A673 (cell line): ENCODE measurements around the gene UGT1A9. TPM values are rescaled to one million over a fixed set of nuclear protein-coding genes. Genes with fewer than 3 reads are reported as not detected.

Source experiments
- BruUV-seq: library from RNA; stranded (reverse); fragments of 400-500 nt; replicated peaks from 2 replicates; lab custom pipeline; 2021; lab: Mats Ljungman, UMichigan
- CTCF ChIA-PET: fragments of 300-600 bp; sonication (Branson Sonifier 250); formaldehyde crosslinking; loops from one replicate; lab custom pipeline; 2022; ENCODE audit warnings: antibody characterized with exemption; lab: Charles Lee
- POLR2A ChIA-PET: fragments of 300-600 bp; sonication (Branson Sonifier 250); formaldehyde crosslinking; loops from one replicate; lab custom pipeline; 2022; ENCODE audit warnings: antibody characterized with exemption; ENCODE audit not compliant: low non-redundant PET; lab: Charles Lee
- DNase-seq: peaks from one replicate; pipeline ENCODE4 v3.0.0-alpha.2; 2015; ENCODE audit warnings: low spot score
- H3K27ac ChIP-seq: fragments of 200-600 bp; sonication (generic); 2 replicates; pipeline ENCODE4 v1.5.1; 2016; ENCODE audit warnings: mixed run types, low read depth, mild to moderate bottlenecking, mixed read lengths, antibody characterized with exemption, low read length; ENCODE audit not compliant: poor library complexity, severe bottlenecking
- H3K27me3 ChIP-seq: fragments of 200-600 bp; sonication (generic); replicated peaks from 2 replicates; pipeline ENCODE4 v1.6.1; 2017; ENCODE audit warnings: mixed run types, low read depth, mild to moderate bottlenecking, mixed read lengths, antibody characterized with exemption, low read length; ENCODE audit not compliant: insufficient read depth, poor library complexity
- H3K36me3 ChIP-seq: fragments of 200-600 bp; sonication (generic); 2 replicates; pipeline ENCODE4 v1.6.1; 2016; ENCODE audit warnings: mixed run types, mild to moderate bottlenecking, mixed read lengths, antibody characterized with exemption, low read length; ENCODE audit not compliant: insufficient read depth, poor library complexity, severe bottlenecking
- H3K4me1 ChIP-seq: fragments of 200-600 bp; sonication (generic); 2 replicates; pipeline ENCODE4 v1.6.1; 2017; ENCODE audit warnings: mixed run types, mild to moderate bottlenecking, mixed read lengths, antibody characterized with exemption, low read length; ENCODE audit not compliant: insufficient read depth, poor library complexity, severe bottlenecking
- H3K4me3 ChIP-seq: fragments of 200-600 bp; sonication (generic); 2 replicates; pipeline ENCODE4 v1.5.1; 2016; ENCODE audit warnings: low read depth, mixed run types, mild to moderate bottlenecking, mixed read lengths, low read length; ENCODE audit not compliant: poor library complexity, severe bottlenecking
- H3K9me3 ChIP-seq: fragments of 200-600 bp; sonication (generic); 2 replicates; pipeline ENCODE4 v1.6.1; 2016; ENCODE audit warnings: mixed run types, low read depth, mild to moderate bottlenecking, mixed read lengths, antibody characterized with exemption, low read length; ENCODE audit not compliant: poor library complexity, severe bottlenecking
- CTCF ChIP-seq: fragments of 300-800, 200-600 bp; sonication (generic); conservative IDR thresholded peaks from 2 replicates; pipeline ENCODE4 v1.5.1; 2017; ENCODE audit warnings: low read depth, mild to moderate bottlenecking, antibody characterized with exemption, low read length, moderate library complexity, mixed read lengths
- EZH2 ChIP-seq: fragments of 200-600 bp; sonication (generic); IDR thresholded peaks from 2 replicates; pipeline ENCODE4 v1.6.1; 2017; ENCODE audit warnings: borderline replicate concordance, low read depth, mild to moderate bottlenecking, mixed read lengths, antibody characterized with exemption, low read length; ENCODE audit not compliant: poor library complexity, severe bottlenecking
- intact Hi-C: fragments of 100-400 bp; cut with micrococcal nuclease; formaldehyde crosslinking; loops from one replicate; pipeline ENCODE4 v1.10.0; 2022; ENCODE audit not compliant: unreplicated experiment
- total RNA-seq: library from RNA; stranded (reverse); gene quantifications from 2 replicates; pipeline ENCODE4 v1.2.3, GENCODE V29; 2021

The UGT1A9 gene
- total RNA-seq, 1 experiment from 2014 or later = not detected

- Histone ChIP-seq H3K4me3 (no peak overlapping the region), H3K36me3 (no peaks in the 10 kb centered on the region), H3K4me1 (no peaks in the 10 kb centered on the region), H3K27me3 (no peaks in the 10 kb centered on the region), H3K27ac (no peak overlapping the region), H3K9me3 (no peaks in the 10 kb centered on the region)
- intact Hi-C loops = no loop called here
- TF ChIP-seq EZH2 (no peak), CTCF (no peak)
- no TSS peak for BruUV-seq
- CTCF ChIA-PET = no interaction called here
- DNase-seq = peak; percentile 21
- POLR2A ChIA-PET = no interaction called here
Observed at GRCh38 chr2:233764264-233764663, 92.6 kb downstream of the UGT1A9 start.

DNA sequence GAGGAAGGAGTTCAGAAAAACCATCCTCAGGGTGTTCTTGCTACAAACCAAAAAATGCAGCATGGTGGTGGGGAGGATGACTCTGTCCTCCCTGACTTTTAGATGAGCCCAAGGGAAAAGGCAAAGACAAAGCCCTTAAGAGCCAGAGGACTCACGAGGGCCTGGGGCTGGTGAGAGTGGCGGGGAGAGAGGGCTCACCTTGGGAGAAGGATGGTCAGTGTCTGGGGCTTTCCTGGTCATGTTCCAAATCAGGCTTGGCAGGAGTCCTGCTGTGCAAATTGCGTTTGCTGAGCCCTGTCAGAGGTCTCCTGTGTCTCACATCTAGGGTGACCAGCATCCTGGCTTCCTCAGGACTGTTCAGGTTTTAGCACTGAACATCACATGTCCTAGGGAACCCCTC is 93.1 kb downstream of the UGT1A9 start:
- Histone ChIP-seq H3K9me3 (no peaks in the 10 kb centered on the region), H3K27ac (no peak overlapping the region), H3K4me1 (no peaks in the 10 kb centered on the region), H3K36me3 (no peaks in the 10 kb centered on the region), H3K27me3 (no peaks in the 10 kb centered on the region), H3K4me3 (no peak overlapping the region)
- TF ChIP-seq EZH2 (no peak), CTCF (no peak)
- BruUV-seq = no TSS peak
- CTCF ChIA-PET = no interaction called here
- POLR2A ChIA-PET = no interaction called here
- intact Hi-C loops = no loop called here
- no peak for DNase-seq

GRCh38 chr2:233766416-233766815 is 94.7 kb downstream of the UGT1A9 start:
- BruUV-seq = no TSS peak
- intact Hi-C loops = no loop called here
- CTCF ChIA-PET = no interaction called here
- DNase-seq = no peak
- no peaks in the 10 kb centered on the region for H3K4me1 ChIP-seq
- H3K27ac ChIP-seq = no peak overlapping the region
- no peaks in the 10 kb centered on the region for H3K36me3 ChIP-seq
- H3K9me3 ChIP-seq = no peaks in the 10 kb centered on the region
- H3K4me3 ChIP-seq = no peak overlapping the region
- POLR2A ChIA-PET = no interaction called here
- no peaks in the 10 kb centered on the region for H3K27me3 ChIP-seq
- no peak for TF ChIP-seq CTCF
